ENCODE measurements around the gene INCA1. TPM values are rescaled to one million over a fixed set of nuclear protein-coding genes. Genes with fewer than 3 reads are reported as not detected.

The INCA1 gene
- total and polyA plus RNA-seq, 2 of the 8 experiments (the other 6 are each of a cell fraction or from before 2014, with no cell fraction given): 0.89 to 1.4 TPM

DNA sequence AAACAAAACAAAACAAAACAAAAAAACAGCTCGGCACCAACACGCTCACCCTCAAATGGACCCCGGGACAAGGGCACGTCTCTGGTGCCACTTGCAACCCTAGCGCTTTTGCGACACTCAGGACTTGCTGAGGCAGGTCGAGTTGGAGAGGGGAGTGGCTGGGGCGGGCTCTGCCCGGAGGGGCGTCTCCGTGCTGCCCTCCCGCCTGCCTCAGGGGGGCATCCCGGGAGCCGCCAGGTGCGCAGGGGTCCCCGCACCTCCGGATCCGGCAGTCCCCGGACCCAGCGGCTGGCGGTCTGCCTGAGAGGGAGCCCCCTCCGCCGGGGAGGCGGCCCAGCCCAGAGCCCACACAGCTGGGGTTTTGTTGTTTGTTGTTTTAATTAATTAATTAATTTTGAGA is 38.0 kb upstream of the INCA1 start, which contains the start of gene SLC52A1:
Gene SLC52A1, minus strand, starts transcription at position 112 of the 400 bp plus-strand sequence. CDS start 820 bp downstream, outside the sequence.
- TF ChIP-seq, protein P1, sequence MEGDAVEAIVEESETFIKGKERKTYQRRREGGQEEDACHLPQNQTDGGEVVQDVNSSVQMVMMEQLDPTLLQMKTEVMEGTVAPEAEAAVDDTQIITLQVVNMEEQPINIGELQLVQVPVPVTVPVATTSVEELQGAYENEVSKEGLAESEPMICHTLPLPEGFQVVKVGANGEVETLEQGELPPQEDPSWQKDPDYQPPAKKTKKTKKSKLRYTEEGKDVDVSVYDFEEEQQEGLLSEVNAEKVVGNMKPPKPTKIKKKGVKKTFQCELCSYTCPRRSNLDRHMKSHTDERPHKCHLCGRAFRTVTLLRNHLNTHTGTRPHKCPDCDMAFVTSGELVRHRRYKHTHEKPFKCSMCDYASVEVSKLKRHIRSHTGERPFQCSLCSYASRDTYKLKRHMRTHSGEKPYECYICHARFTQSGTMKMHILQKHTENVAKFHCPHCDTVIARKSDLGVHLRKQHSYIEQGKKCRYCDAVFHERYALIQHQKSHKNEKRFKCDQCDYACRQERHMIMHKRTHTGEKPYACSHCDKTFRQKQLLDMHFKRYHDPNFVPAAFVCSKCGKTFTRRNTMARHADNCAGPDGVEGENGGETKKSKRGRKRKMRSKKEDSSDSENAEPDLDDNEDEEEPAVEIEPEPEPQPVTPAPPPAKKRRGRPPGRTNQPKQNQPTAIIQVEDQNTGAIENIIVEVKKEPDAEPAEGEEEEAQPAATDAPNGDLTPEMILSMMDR (IDR thresholded peaks at IDR 0.05; ENCODE audit: control extremely low read depth in 1 of 3, insufficient read depth in 1 of 3, low read depth in 1 of 3, low read length in 3 of 3): peak in 2 of 3 experiments; percentile 0 to 3; a peak in 1 of 4 replicates
- TF ChIP-seq SIRT6 (IDR thresholded peaks at IDR 0.05; ENCODE audit: low read length): no peak
- H3K27ac ChIP-seq (ENCODE audit: low read depth, low read length): no peak within 1 kb of the TSS
- ChIA-PET POLR2A (ENCODE audit: partially characterized antibody) (interaction anchor here (0.6 to 2.0 kb wide), 8 partner anchors 10 to 115 kb away, joined by 3 to 7 read pairs (median 4); partner anchors contain the start of genes RNF167 and SLC25A11), CTCF (ENCODE audit: partially characterized antibody) (interaction anchor here (0.6 to 11.5 kb wide), 15 partner anchors 9 to 1988 kb away, joined by 3 to 102 read pairs (median 4); partner anchors contain the start of gene ENO3)
- peaks cover 4% of the 10 kb centered on the region; the same call in 1 of the 2 replicates for H3K23me2 ChIP-seq (ENCODE audit: low read depth, low read length)
- H3K14ac ChIP-seq (ENCODE audit: insufficient read length): no peak within 1 kb of the TSS
- H2BK15ac ChIP-seq (ENCODE audit: low read length): no peak within 1 kb of the TSS
- H2BK5ac ChIP-seq (ENCODE audit: low read depth, low read length): no peak within 1 kb of the TSS
- peak within 1 kb of the TSS; percentile 60 to 62 for H3K4me2 ChIP-seq (ENCODE audit: insufficient read depth in 1 of 2, low read depth in 2 of 2, low read length in 2 of 2)
- no peak within 1 kb of the TSS for H3K18ac ChIP-seq (ENCODE audit: extremely low read depth, low read length)
- H2AK5ac ChIP-seq (ENCODE audit: low read depth, low read length): no peak within 1 kb of the TSS
- H3K79me1 ChIP-seq (ENCODE audit: low read depth, low read length): no peaks in the 10 kb centered on the region
- DNase-seq (ENCODE audit: low read depth in 1 of 2, low spot score in 2 of 2) (peak; percentile 13 to 73), FAIRE-seq (no peak)
- H3K9ac ChIP-seq (replicated peaks in 1 of 4; ENCODE audit: extremely low read depth in 1 of 4, low read depth in 3 of 4, low read length in 3 of 4): no peak within 1 kb of the TSS
- no peak within 1 kb of the TSS; the same call in 1 of the 2 replicates for H4K8ac ChIP-seq (ENCODE audit: extremely low read depth, insufficient read depth, low read length)
- WGBS, 2 experiments (ENCODE audit: extremely low coverage in 1 of 2, insufficient coverage in 1 of 2, insufficient read length in 1 of 2, insufficient replicate concordance in 2 of 2, low coverage in 1 of 2, low lambda C conversion rate in 2 of 2, missing lambda C conversion rate in 1 of 2): 31% methylated on average over 19 of the region's 24 CpGs; no CpG with 5 or more reads in 1 of the 2 experiments
- no peaks in the 10 kb centered on the region for H3K36me3 ChIP-seq (ENCODE audit: control insufficient read depth in 2 of 4, insufficient read depth in 4 of 4, low read length in 3 of 4)
- no peaks in the 10 kb centered on the region for H4K20me1 ChIP-seq (replicated peaks in 1 of 2; ENCODE audit: control insufficient read depth in 1 of 2, insufficient read depth in 2 of 2, low read length in 2 of 2)
- H4K91ac ChIP-seq (replicated peaks; ENCODE audit: insufficient read length, low read length): no peak within 1 kb of the TSS
- H2AFZ ChIP-seq (ENCODE audit: low read length): 0 out of 2 replicates have a peak within 1 kb of the TSS, but pooled peaks have one; percentile 27
- no peak within 1 kb of the TSS for H4K5ac ChIP-seq (ENCODE audit: insufficient read length, low read depth, low read length)
- no peak within 1 kb of the TSS for H3K23ac ChIP-seq (ENCODE audit: insufficient read length)
- peak within 1 kb of the TSS; percentile 3 to 58 (median 18); a peak in 7 of 8 replicates for H3K4me3 ChIP-seq (ENCODE audit: extremely low read depth in 1 of 4, insufficient read depth in 2 of 4, low read depth in 3 of 4, low read length in 4 of 4)
- peaks cover 0 to 14% (median 1%) of the 10 kb centered on the region in 4 experiments; a peak in 5 of 7 replicates for H3K27me3 ChIP-seq (replicated peaks in 1 of 4; ENCODE audit: control insufficient read depth in 3 of 4, extremely low read depth in 1 of 4, insufficient read depth in 3 of 4, low read length in 3 of 4)
- no peak within 1 kb of the TSS for H2BK120ac ChIP-seq (replicated peaks; ENCODE audit: low read depth, low read length)
- no peak within 1 kb of the TSS for H2BK12ac ChIP-seq (ENCODE audit: low read depth, low read length)
- no peaks in the 10 kb centered on the region for H3K79me2 ChIP-seq (ENCODE audit: control insufficient read depth in 1 of 2, insufficient read depth in 2 of 2, low read length in 2 of 2)
- no peak within 1 kb of the TSS for H2BK20ac ChIP-seq (ENCODE audit: low read length)
- no peak within 1 kb of the TSS for H3K56ac ChIP-seq (replicated peaks; ENCODE audit: insufficient read length, low read depth, low read length)
- H3K4ac ChIP-seq (replicated peaks; ENCODE audit: insufficient read length, low read depth, low read length): no peak within 1 kb of the TSS
- no peaks in the 10 kb centered on the region; a peak in 1 of 7 replicates for H3K4me1 ChIP-seq (replicated peaks in 1 of 4; ENCODE audit: control insufficient read depth in 3 of 4, insufficient read depth in 4 of 4, low read length in 3 of 4)
- no peaks in the 10 kb centered on the region for H3K9me3 ChIP-seq (ENCODE audit: insufficient read depth in 2 of 2, low read depth in 1 of 2, low read length in 1 of 2)

Data from H1 (cell line).